ENCODE data around the gene HACD4.
"Not testable (repeated sequence)": the region's sequence is repeated elsewhere in the genome, so short reads cannot be mapped to it uniquely, and the experiment has no call there.

Gene HACD4

DNA sequence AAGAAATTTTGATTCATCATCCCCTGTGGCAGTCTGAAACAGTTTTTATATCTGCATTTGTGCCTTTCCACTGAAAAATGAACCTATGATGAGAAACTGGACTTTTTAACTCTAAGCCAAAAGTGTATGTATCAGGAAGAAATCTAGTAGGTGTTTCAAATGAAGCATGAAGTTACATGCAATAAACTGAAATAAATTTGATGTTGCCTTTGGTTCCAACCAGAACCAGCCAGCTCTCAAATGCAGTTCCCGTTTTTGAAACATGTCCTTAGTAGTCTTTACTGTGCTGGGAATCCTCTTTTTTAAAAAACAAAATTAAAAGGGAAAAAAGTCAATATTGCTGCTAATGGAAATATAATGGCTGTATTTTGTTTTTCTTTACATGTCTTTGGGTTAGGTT is 43.9 kb downstream of the HACD4 start:
- DNase-seq (ENCODE audit: insufficient read length), result no peak
- no peak for FAIRE-seq
- TF ChIP-seq POLR2AphosphoS5 (IDR thresholded peaks at IDR 0.05; ENCODE audit: low read depth, low read length) (no peak), TAF1 (IDR thresholded peaks at IDR 0.05; ENCODE audit: borderline replicate concordance, low read depth, low read length) (no peak), POLR2A (IDR thresholded peaks at IDR 0.05; ENCODE audit: low read depth, low read length) (no peak)

DNA sequence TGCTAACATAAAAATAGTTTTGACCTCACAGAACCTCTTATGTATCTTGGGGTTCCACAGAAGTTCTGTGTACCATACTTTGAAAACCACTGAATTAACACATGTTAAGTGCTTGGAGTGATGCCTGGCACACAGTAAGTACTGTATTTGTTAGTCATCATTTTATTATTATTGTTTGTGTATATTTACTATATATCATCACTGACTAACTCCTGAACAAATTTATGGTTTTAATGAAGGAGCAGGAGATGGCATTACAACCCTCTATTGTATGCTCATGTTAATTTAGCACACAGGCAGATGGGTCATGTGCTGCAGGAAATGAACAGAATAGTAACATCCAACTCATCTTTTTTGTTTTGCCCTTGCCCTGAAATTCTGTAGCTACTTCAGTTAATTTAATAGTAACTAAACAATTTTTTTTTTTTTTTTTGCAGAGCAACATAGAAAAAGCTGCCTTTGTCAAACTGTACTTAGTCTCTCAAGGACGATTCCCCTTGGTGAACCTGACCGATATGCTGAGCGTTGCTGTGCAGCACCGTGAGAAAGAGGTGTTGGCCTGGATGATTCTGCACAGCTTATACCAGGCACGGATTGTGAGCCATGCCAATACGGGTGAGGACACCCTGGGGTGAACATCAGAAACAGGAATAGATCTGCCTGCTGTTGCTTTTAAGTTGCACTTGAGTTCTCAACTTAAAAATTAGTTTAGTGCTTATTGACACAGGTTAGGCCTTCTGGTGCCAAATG is 45.4 kb downstream of the HACD4 start:
- FAIRE-seq, result no peak

DNA sequence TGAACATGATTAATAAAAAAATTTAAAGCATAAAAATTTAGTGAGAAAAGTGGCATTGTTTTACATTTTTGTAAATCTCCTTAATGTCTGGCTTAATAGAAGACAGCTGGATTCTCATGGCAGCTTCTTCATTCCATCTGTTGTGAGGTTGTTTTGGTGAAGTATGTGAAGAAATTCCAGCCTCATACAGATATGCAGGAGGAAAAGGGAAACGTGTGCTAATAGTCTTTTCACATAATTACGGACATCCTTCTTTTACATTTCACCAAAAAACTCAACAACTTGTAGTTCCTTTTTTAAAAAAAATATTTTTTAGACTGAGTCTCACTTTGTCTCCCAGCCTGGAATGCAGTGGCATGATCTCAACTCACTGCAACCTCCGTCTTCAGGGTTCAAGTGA is 46.9 kb downstream of the HACD4 start:
- no peak for FAIRE-seq
- TF ChIP-seq POLR2A (IDR thresholded peaks at IDR 0.05; ENCODE audit: low read depth, low read length) (no peak), TAF1 (IDR thresholded peaks at IDR 0.05; ENCODE audit: borderline replicate concordance, low read depth, low read length) (no peak), POLR2AphosphoS5 (IDR thresholded peaks at IDR 0.05; ENCODE audit: low read depth, low read length) (no peak)
- no peak for DNase-seq (ENCODE audit: insufficient read length)

More for the DNA sequence above, 45.4 kb downstream of the HACD4 start:
- TF ChIP-seq POLR2AphosphoS5 (IDR thresholded peaks at IDR 0.05; ENCODE audit: low read depth, low read length) (no peak), POLR2A (IDR thresholded peaks at IDR 0.05; ENCODE audit: low read depth, low read length) (no peak), TAF1 (IDR thresholded peaks at IDR 0.05; ENCODE audit: borderline replicate concordance, low read depth, low read length) (no peak)
- no peak for DNase-seq (ENCODE audit: insufficient read length)

DNA sequence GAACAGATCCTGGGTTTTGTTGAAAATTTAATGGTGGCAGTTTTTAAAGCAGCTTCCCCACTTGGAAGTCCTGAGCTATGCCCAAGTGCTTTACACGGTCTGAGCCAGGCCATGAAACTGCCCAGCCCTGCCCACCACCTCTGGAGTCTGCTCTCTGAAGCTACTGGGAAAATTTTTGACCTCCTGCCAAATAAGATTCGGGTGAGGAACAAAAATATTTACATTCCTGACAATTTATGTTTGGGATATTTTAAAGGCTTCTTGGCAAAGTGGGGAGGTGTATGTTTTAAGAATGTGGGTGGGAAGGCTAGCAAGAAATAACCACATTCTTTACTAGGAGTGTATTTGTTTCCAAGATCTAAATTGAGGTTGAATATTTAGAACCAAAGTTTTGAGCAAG is 50.0 kb downstream of the HACD4 start:
- DNase-seq (ENCODE audit: insufficient read length), result no peak
- no peak for FAIRE-seq
- TF ChIP-seq TAF1 (IDR thresholded peaks at IDR 0.05; ENCODE audit: borderline replicate concordance, low read depth, low read length) (no peak), POLR2AphosphoS5 (IDR thresholded peaks at IDR 0.05; ENCODE audit: low read depth, low read length) (no peak), POLR2A (IDR thresholded peaks at IDR 0.05; ENCODE audit: low read depth, low read length) (no peak)

DNA sequence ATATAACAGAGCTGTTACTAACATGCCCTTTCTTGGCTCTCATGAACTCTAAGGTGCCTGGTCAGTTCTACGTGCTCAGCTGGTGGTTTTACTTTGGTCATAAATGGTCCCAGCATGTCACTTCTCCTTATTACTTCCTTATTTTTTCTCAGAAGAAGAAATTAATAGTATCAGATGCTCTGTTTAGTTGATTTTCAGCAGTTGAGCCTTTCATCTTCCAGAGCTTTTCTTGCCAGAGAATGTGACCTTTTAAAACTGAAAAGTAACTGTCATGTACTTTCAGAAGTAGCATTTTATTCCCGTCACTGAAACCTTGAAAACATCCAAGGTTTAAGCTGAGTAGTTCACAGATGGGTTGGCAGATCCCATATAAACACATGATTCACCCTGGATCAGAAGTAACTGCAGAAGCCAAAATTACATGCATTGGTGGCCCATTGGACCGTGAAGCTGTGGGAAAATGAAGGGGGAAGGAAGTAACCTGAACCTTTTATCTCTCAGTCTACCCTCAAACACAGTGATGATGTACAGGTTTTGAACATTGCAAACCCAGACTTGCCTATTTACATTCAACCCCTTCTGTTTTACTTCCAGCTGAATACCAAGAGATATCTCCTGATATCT is 50.5 kb downstream of the HACD4 start:
- FAIRE-seq (peak; percentile 82), DNase-seq (ENCODE audit: insufficient read length) (no peak)
- TF ChIP-seq POLR2A (IDR thresholded peaks at IDR 0.05; ENCODE audit: low read depth, low read length) (no peak), TAF1 (IDR thresholded peaks at IDR 0.05; ENCODE audit: borderline replicate concordance, low read depth, low read length) (no peak), POLR2AphosphoS5 (IDR thresholded peaks at IDR 0.05; ENCODE audit: low read depth, low read length) (no peak)

DNA sequence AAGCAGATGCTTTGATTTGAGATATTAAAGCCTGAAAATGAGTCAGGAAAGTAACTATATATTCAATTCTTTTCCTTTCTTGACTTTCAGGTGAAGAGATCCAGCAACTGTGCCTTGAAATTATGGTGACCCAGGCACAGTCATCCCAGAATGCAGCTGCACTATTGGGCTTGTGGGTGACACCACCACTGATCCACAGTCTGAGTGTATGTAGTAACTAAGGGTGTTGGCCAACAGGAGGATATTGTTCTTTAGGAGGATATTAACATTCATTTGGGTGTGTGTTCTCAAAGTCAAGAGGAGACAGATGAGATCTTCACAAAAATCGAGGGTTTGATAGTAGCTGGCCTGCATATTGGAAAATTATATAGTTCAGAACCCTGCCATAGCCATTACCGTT is 53.2 kb downstream of the HACD4 start:
- TF ChIP-seq POLR2A (IDR thresholded peaks at IDR 0.05; ENCODE audit: low read depth, low read length) (no peak), POLR2AphosphoS5 (IDR thresholded peaks at IDR 0.05; ENCODE audit: low read depth, low read length) (no peak), TAF1 (IDR thresholded peaks at IDR 0.05; ENCODE audit: borderline replicate concordance, low read depth, low read length) (no peak)
- FAIRE-seq, result no peak
- no peak for DNase-seq (ENCODE audit: insufficient read length)

DNA sequence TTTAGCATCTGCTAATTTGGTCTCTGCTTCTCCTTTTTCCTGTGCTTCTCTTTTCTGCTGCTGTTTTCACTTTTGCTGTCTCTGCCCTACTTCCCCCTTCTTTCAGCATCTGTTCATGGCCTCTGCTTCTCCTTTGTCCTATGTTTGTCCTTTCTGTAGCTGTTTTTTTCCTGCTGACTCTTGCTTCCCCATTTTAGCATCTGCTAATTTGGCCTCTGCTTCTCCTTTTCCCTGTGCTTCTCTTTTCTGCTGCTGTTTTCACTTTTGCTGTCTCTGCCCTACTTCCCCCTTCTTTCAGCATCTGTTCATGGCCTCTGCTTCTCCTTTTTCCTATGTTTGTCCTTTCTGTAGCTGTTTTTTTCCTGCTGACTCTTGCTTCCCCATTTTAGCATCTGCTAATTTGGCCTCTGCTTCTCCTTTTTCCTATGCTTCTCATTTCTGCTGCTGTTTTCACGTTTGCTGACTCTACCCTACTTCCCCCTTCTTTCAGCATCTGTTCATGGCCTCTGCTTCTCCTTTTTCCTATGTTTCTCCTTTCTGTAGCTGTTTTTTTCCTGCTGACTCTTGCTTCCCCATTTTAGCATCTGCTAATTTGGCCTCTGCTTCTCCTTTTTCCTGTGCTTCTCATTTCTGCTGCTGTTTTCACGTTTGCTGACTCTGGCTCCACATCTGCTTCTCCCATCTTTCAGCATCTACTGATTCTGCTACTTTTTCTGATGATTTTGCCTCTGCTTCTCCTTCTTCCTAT is 57.1 kb downstream of the HACD4 start:
- not testable (repeated sequence) for DNase-seq (ENCODE audit: insufficient read length); FAIRE-seq

DNA sequence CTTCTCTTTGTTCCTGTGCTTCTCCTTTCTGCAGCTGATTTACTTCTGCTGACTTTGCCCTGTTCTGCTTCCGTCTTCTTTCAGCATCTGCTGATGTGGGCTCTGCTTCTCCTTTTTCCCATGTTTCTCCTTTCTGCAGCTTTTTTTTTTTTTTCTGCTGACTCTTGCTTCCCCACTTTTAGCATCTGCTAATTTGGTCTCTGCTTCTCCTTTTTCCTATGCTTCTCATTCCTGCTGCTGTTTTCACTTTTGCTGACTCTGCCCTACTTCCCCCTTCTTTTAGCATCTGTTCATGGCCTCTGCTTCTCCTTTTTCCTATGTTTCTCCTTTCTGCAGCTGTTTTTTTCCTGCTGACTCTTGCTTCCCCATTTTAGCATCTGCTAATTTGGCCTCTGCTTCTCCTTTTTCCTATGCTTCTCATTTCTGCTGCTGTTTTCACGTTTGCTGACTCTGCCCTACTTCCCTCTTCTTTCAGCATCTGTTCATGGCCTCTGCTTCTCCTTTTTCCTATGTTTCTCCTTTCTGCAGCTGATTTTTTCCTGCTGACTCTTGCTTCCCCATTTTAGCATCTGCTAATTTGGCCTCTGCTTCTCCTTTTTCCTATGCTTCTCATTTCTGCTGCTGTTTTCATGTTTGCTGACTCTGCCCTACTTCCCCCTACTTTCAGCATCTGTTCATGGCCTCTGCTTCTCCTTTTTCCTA is 58.0 kb downstream of the HACD4 start:
- DNase-seq (ENCODE audit: insufficient read length), result not testable (repeated sequence)
- FAIRE-seq, result peak; percentile 56

DNA sequence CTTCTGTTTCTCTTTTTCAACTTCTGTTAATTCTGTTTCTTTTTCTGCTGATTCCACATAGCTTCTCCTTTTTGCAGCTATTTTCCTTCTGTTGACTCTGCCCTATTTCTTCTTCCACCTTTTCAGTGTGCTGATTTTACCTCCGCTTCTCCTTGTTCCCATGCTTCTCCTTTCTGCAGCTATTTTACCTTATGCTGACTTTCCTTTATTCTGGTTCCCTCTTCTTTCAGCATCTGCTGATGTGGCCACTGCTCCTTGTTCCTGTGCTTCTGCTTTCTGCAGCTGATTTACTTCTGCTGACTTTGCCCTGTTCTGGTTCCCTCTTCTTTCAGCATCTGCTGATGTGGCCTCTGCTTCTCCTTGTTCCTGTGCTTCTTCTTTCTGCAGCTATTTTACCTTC is 58.8 kb downstream of the HACD4 start:
- FAIRE-seq, result no peak
- no peak for TF ChIP-seq TAF1 (IDR thresholded peaks at IDR 0.05; ENCODE audit: borderline replicate concordance, low read depth, low read length)
- TF ChIP-seq POLR2A (IDR thresholded peaks at IDR 0.05; ENCODE audit: low read depth, low read length), result no peak
- no peak for TF ChIP-seq POLR2AphosphoS5 (IDR thresholded peaks at IDR 0.05; ENCODE audit: low read depth, low read length)
- DNase-seq (ENCODE audit: insufficient read length), result no peak

DNA sequence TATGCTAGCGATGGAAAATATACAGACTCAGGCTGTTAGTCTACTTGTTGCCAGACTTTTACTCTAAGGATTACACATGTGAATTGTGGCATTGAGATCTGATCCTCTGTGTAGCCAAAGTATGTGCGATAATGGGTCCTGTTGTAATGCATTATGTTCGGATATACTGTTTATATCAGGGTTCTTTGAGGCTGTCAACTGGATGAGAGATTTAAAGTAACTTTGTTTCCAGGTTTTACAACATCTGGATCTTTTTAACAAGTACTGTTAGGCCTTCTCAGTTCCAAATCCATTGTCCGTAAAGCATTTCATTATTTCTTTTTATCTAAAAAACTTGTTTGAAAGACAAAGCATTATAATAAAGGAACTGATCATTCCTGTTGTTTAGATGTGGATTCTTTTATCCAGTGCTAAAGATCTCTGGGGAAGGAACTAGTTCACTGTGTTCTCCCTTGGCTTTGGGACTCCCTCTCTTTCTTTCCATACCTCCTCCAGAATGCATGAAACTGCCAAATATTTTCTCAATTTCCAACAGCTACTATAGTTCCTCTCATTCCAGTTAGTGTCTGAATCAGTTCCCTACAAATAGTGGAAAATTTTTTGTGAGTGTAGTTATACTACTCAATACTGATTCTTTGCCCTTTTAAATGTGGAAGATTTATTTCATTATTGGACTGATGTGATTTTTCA is 68.8 kb downstream of the HACD4 start:
- no peak for TF ChIP-seq POLR2AphosphoS5 (IDR thresholded peaks at IDR 0.05; ENCODE audit: low read depth, low read length)
- TF ChIP-seq TAF1 (IDR thresholded peaks at IDR 0.05; ENCODE audit: borderline replicate concordance, low read depth, low read length), result no peak
- no peak for TF ChIP-seq POLR2A (IDR thresholded peaks at IDR 0.05; ENCODE audit: low read depth, low read length)
- no peak for FAIRE-seq
- no peak for DNase-seq (ENCODE audit: insufficient read length)

DNA sequence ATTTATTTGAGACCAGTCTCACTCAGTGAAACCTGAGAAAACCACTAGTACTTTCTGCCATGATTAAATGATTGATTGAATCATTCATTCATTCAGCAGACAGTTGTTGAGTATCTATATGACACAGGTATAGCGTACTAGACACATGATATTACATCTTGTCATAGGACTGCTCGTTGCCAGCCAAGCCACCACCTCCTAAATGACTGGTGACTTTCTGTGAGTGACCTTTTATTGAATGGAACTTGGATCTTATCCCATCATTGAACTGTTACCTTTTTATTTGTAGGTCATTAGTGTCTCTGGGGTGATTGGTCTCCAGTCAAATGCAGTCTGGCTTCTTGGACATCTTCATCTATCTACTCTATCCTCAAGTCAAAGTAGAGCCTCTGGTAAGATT is 80.7 kb downstream of the HACD4 start:
- no peak for DNase-seq (ENCODE audit: insufficient read length)
- TF ChIP-seq POLR2AphosphoS5 (IDR thresholded peaks at IDR 0.05; ENCODE audit: low read depth, low read length) (no peak), POLR2A (IDR thresholded peaks at IDR 0.05; ENCODE audit: low read depth, low read length) (no peak), TAF1 (IDR thresholded peaks at IDR 0.05; ENCODE audit: borderline replicate concordance, low read depth, low read length) (no peak)
- no peak for FAIRE-seq
